Measurements from ENCODE around the gene EFHD1. TPM values are rescaled to one million over a fixed set of nuclear protein-coding genes. Genes with fewer than 3 reads are reported as not detected.

EFHD1 gene
- total and polyA plus RNA-seq, 2 donors (not counting 1 experiment from before 2014, with no cell fraction given), result not detected

- ATAC-seq (ENCODE audit: low read depth) (no peak), DNase-seq (no peak)
- no peak overlapping the region for H3K4me3 Mint-ChIP-seq
- intact Hi-C loops (cut with micrococcal nuclease), result loop anchor here (10.0 kb wide), 1 partner anchor 418 kb away; no protein-coding TSS in a partner anchor
- Histone ChIP-seq H3K79me2 (ENCODE audit: control insufficient read depth, insufficient read depth, low read length) (no peaks in the 10 kb centered on the region), H3K4me1 (ENCODE audit: control insufficient read depth in 2 of 2, insufficient read depth in 2 of 2, low read length in 2 of 2) (peaks cover 3 to 8% of the 10 kb centered on the region in 2 donors), H3K36me3 (replicated peaks in 1 of 2; ENCODE audit: control extremely low read depth in 1 of 2, control insufficient read depth in 1 of 2, extremely low read depth in 1 of 2, insufficient read depth in 2 of 2, low read length in 1 of 2) (no peaks in the 10 kb centered on the region), H3K27ac (ENCODE audit: low read length in 2 of 2) (no peak overlapping the region), H2AFZ (ENCODE audit: insufficient read depth, low read depth, low read length, poor library complexity, severe bottlenecking) (no peak overlapping the region), H3K4me3 (ENCODE audit: control extremely low read depth in 1 of 5, extremely low read depth in 1 of 5, insufficient read depth in 1 of 5, low read depth in 2 of 5, low read length in 4 of 5) (no peak overlapping the region), H3K9me3 (ENCODE audit: control extremely low read depth in 1 of 3, control insufficient read depth in 2 of 3, insufficient read depth in 1 of 3, low read length in 2 of 3) (peaks cover 0 to 3% (median 0%) of the 10 kb centered on the region in 3 donors), H3K9ac (ENCODE audit: low read length) (no peak overlapping the region), H3K4me2 (replicated peaks; ENCODE audit: low read depth, low read length, poor library complexity, severe bottlenecking) (no peak overlapping the region), H3K27me3 (replicated peaks in 1 of 4; ENCODE audit: control extremely low read depth in 1 of 4, control insufficient read depth in 3 of 4, insufficient read depth in 4 of 4, low read length in 3 of 4) (peaks cover 0 to 2% (median 0%) of the 10 kb centered on the region in 4 experiments), H4K20me1 (ENCODE audit: control insufficient read depth, insufficient read depth, low read length, poor library complexity, severe bottlenecking) (no peaks in the 10 kb centered on the region)
- H3K9me3 Mint-ChIP-seq (ENCODE audit: insufficient read depth), result no peaks in the 10 kb centered on the region
- TF ChIP-seq, protein P1, sequence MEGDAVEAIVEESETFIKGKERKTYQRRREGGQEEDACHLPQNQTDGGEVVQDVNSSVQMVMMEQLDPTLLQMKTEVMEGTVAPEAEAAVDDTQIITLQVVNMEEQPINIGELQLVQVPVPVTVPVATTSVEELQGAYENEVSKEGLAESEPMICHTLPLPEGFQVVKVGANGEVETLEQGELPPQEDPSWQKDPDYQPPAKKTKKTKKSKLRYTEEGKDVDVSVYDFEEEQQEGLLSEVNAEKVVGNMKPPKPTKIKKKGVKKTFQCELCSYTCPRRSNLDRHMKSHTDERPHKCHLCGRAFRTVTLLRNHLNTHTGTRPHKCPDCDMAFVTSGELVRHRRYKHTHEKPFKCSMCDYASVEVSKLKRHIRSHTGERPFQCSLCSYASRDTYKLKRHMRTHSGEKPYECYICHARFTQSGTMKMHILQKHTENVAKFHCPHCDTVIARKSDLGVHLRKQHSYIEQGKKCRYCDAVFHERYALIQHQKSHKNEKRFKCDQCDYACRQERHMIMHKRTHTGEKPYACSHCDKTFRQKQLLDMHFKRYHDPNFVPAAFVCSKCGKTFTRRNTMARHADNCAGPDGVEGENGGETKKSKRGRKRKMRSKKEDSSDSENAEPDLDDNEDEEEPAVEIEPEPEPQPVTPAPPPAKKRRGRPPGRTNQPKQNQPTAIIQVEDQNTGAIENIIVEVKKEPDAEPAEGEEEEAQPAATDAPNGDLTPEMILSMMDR (IDR thresholded peaks at IDR 0.05), result no peak
- no peak for TF ChIP-seq EZH2 (IDR thresholded peaks at IDR 0.05; ENCODE audit: borderline replicate concordance, insufficient read depth, low read depth, low read length, poor library complexity, severe bottlenecking)
- ChIA-PET POLR2A (interaction anchor here (0.7 kb wide), 1 partner anchor 518 kb away, joined by 4 read pairs; no protein-coding TSS in a partner anchor), CTCF (interaction anchor here (0.7 kb wide), 2 partner anchors 42 to 701 kb away, joined by 3 to 4 read pairs; no protein-coding TSS in a partner anchor)
- H3K27ac Mint-ChIP-seq, result no peak overlapping the region
- peaks cover 9% of the 10 kb centered on the region for H3K4me1 Mint-ChIP-seq
- 96% methylated on average over 17 of the region's 17 CpGs for WGBS (ENCODE audit: insufficient coverage)
- H3K27me3 Mint-ChIP-seq, result peaks cover 16% of the 10 kb centered on the region
Measured at GRCh38 chr2:232607011-232607410, 26.4 kb upstream of the EFHD1 start.

DNA sequence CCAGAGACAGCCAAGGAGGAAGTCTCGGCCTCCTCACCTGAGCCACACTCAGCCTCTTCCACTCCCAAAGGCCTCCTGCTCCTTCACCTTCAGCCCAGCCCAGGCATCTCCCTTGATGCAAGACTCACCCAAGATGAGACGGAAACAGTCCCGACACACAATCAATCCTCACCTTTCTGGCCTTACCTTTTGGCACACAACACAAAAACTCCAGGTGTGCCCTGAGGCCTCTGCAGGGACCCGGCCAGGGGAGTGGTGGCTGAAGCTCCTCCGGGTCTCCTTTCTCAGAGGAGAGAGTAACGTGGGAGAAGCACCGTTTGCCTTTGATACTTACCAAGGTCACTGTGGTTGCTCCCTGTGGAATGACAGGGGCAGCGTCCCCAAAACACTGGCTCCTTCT is 23.8 kb upstream of the EFHD1 start:
- no peaks in the 10 kb centered on the region for H3K9me3 Mint-ChIP-seq (ENCODE audit: insufficient read depth)
- intact Hi-C loops (cut with micrococcal nuclease), result loop anchor here (10.0 kb wide), 1 partner anchor 415 kb away; no protein-coding TSS in a partner anchor
- Histone ChIP-seq H3K79me2 (ENCODE audit: control insufficient read depth, insufficient read depth, low read length) (no peaks in the 10 kb centered on the region), H3K9me3 (ENCODE audit: control extremely low read depth in 1 of 3, control insufficient read depth in 2 of 3, insufficient read depth in 1 of 3, low read length in 2 of 3) (peaks cover 0 to 3% (median 0%) of the 10 kb centered on the region in 3 donors), H3K27ac (ENCODE audit: low read length in 2 of 2) (no peak overlapping the region), H3K27me3 (replicated peaks in 1 of 4; ENCODE audit: control extremely low read depth in 1 of 4, control insufficient read depth in 3 of 4, insufficient read depth in 4 of 4, low read length in 3 of 4) (peaks cover 0 to 2% (median 0%) of the 10 kb centered on the region in 4 experiments), H3K4me3 (ENCODE audit: control extremely low read depth in 1 of 5, extremely low read depth in 1 of 5, insufficient read depth in 1 of 5, low read depth in 2 of 5, low read length in 4 of 5) (no peak overlapping the region), H3K4me2 (replicated peaks; ENCODE audit: low read depth, low read length, poor library complexity, severe bottlenecking) (no peak overlapping the region), H3K9ac (ENCODE audit: low read length) (no peak overlapping the region), H3K4me1 (ENCODE audit: control insufficient read depth in 2 of 2, insufficient read depth in 2 of 2, low read length in 2 of 2) (peaks cover 3 to 8% of the 10 kb centered on the region in 2 donors), H2AFZ (ENCODE audit: insufficient read depth, low read depth, low read length, poor library complexity, severe bottlenecking) (no peak overlapping the region), H4K20me1 (ENCODE audit: control insufficient read depth, insufficient read depth, low read length, poor library complexity, severe bottlenecking) (no peaks in the 10 kb centered on the region), H3K36me3 (replicated peaks in 1 of 2; ENCODE audit: control extremely low read depth in 1 of 2, control insufficient read depth in 1 of 2, extremely low read depth in 1 of 2, insufficient read depth in 2 of 2, low read length in 1 of 2) (no peaks in the 10 kb centered on the region)
- 94% methylated on average over 6 of the region's 8 CpGs for WGBS (ENCODE audit: insufficient coverage)
- peaks cover 9% of the 10 kb centered on the region for H3K4me1 Mint-ChIP-seq
- no peak for ATAC-seq (ENCODE audit: low read depth)
- H3K27me3 Mint-ChIP-seq, result peaks cover 5% of the 10 kb centered on the region
- TF ChIP-seq EZH2 (IDR thresholded peaks at IDR 0.05; ENCODE audit: borderline replicate concordance, insufficient read depth, low read depth, low read length, poor library complexity, severe bottlenecking), result no peak
- TF ChIP-seq, protein P1 (IDR thresholded peaks at IDR 0.05), result no peak
- DNase-seq, result no peak
- no peak overlapping the region for H3K27ac Mint-ChIP-seq
- CTCF ChIA-PET, result no interaction called here
- H3K4me3 Mint-ChIP-seq, result no peak overlapping the region
- POLR2A ChIA-PET, result no interaction called here
